ENCODE results near the gene UHMK1. TPM values are rescaled to one million over a fixed set of nuclear protein-coding genes. Genes with fewer than 3 reads are reported as not detected.
"Not testable (repeated sequence)": the region's sequence is repeated elsewhere in the genome, so short reads cannot be mapped to it uniquely, and the experiment has no call there.

The UHMK1 gene
- total and polyA plus RNA-seq, 5 donors = 8.4 to 26.3 (median 24.6) TPM

GRCh38 chr1:162565460-162565859 lies 67.8 kb downstream of the UHMK1 start:
- Histone ChIP-seq H3K4me1 (ENCODE audit: control insufficient read depth, insufficient read depth, low read length) (peaks cover 2% of the 10 kb centered on the region), H3K27ac (ENCODE audit: low read length) (no peak overlapping the region), H3K27me3 (ENCODE audit: control insufficient read depth, insufficient read depth) (no peaks in the 10 kb centered on the region), H3K4me3 (ENCODE audit: low read length) (no peak overlapping the region), H3K9me3 (ENCODE audit: control insufficient read depth, low read length) (no peaks in the 10 kb centered on the region)
- ATAC-seq (no peak), DNase-seq (no peak)
- intact Hi-C loops (cut with DNase I) = loop anchor here in 1 of 4 donors (10.0 kb wide), 1 partner anchor 61 kb away; no protein-coding TSS in a partner anchor

GRCh38 chr1:162566870-162567269 lies 69.3 kb downstream of the UHMK1 start:
- DNase-seq (no peak), ATAC-seq (no peak)
- WGBS = 100% methylated on average over 1 of the region's 1 CpG
- intact Hi-C loops (cut with DNase I) = loop anchor here in 1 of 4 donors (10.0 kb wide), 1 partner anchor 62 kb away; no protein-coding TSS in a partner anchor
- no peak overlapping the region for H3K4me3 ChIP-seq (ENCODE audit: low read length)
- no peaks in the 10 kb centered on the region for H3K27me3 ChIP-seq (ENCODE audit: control insufficient read depth, insufficient read depth)
- H3K9me3 ChIP-seq (ENCODE audit: control insufficient read depth, low read length) = no peaks in the 10 kb centered on the region
- H3K27ac ChIP-seq (ENCODE audit: low read length) = no peak overlapping the region
- H3K4me1 ChIP-seq (ENCODE audit: control insufficient read depth, insufficient read depth, low read length) = peaks cover 2% of the 10 kb centered on the region

GRCh38 chr1:162568802-162569201 lies 71.2 kb downstream of the UHMK1 start:
- Histone ChIP-seq H3K4me1 (ENCODE audit: control insufficient read depth, insufficient read depth, low read length) (peaks cover 6% of the 10 kb centered on the region), H3K27ac (ENCODE audit: low read length) (no peak overlapping the region), H3K4me3 (ENCODE audit: low read length) (no peak overlapping the region), H3K9me3 (ENCODE audit: control insufficient read depth, low read length) (no peaks in the 10 kb centered on the region), H3K27me3 (ENCODE audit: control insufficient read depth, insufficient read depth) (no peaks in the 10 kb centered on the region)
- intact Hi-C loops (cut with DNase I) = loop anchor here in 1 of 4 donors (10.0 kb wide), 1 partner anchor 64 kb away; no protein-coding TSS in a partner anchor
- 66% methylated on average over 4 of the region's 4 CpGs for WGBS
- no peak for ATAC-seq
- no peak for DNase-seq

- H3K4me3 ChIP-seq (ENCODE audit: low read length) = no peak overlapping the region
- H3K27ac ChIP-seq (ENCODE audit: low read length) = no peak overlapping the region
- DNase-seq (no peak), ATAC-seq (no peak)
- no peaks in the 10 kb centered on the region for H3K27me3 ChIP-seq (ENCODE audit: control insufficient read depth, insufficient read depth)
- H3K9me3 ChIP-seq (ENCODE audit: control insufficient read depth, low read length) = no peaks in the 10 kb centered on the region
- intact Hi-C loops (cut with DNase I) = no loop called here
- peaks cover 4% of the 10 kb centered on the region for H3K4me1 ChIP-seq (ENCODE audit: control insufficient read depth, insufficient read depth, low read length)
- 72% methylated on average over 1 of the region's 1 CpG for WGBS
Measured at GRCh38 chr1:162570718-162571117, 73.1 kb downstream of the UHMK1 start.

GRCh38 chr1:162571121-162571520 lies 73.5 kb downstream of the UHMK1 start:
- H3K27ac ChIP-seq (ENCODE audit: low read length); H3K4me1 ChIP-seq (ENCODE audit: control insufficient read depth, insufficient read depth, low read length); ATAC-seq; DNase-seq; intact Hi-C loops (cut with DNase I); H3K4me3 ChIP-seq (ENCODE audit: low read length); H3K9me3 ChIP-seq (ENCODE audit: control insufficient read depth, low read length); H3K27me3 ChIP-seq (ENCODE audit: control insufficient read depth, insufficient read depth): not testable (repeated sequence)
- 90% methylated on average over 7 of the region's 7 CpGs for WGBS

- Histone ChIP-seq H3K27ac (ENCODE audit: low read length) (no peak overlapping the region), H3K27me3 (ENCODE audit: control insufficient read depth, insufficient read depth) (no peaks in the 10 kb centered on the region), H3K9me3 (ENCODE audit: control insufficient read depth, low read length) (no peaks in the 10 kb centered on the region), H3K4me3 (ENCODE audit: low read length) (no peak overlapping the region), H3K4me1 (ENCODE audit: control insufficient read depth, insufficient read depth, low read length) (peaks cover 4% of the 10 kb centered on the region)
- no peak for DNase-seq
- WGBS = 41% methylated on average over 1 of the region's 1 CpG
- intact Hi-C loops (cut with DNase I) = no loop called here
- ATAC-seq = no peak
Measured at GRCh38 chr1:162571696-162572095, 74.1 kb downstream of the UHMK1 start.

- DNase-seq (no peak), ATAC-seq (no peak)
- H3K4me3 ChIP-seq (ENCODE audit: low read length) = no peak overlapping the region
- no peaks in the 10 kb centered on the region for H3K9me3 ChIP-seq (ENCODE audit: control insufficient read depth, low read length)
- H3K4me1 ChIP-seq (ENCODE audit: control insufficient read depth, insufficient read depth, low read length) = peaks cover 4% of the 10 kb centered on the region
- intact Hi-C loops (cut with DNase I) = no loop called here
- WGBS = 91% methylated on average over 1 of the region's 1 CpG
- no peaks in the 10 kb centered on the region for H3K27me3 ChIP-seq (ENCODE audit: control insufficient read depth, insufficient read depth)
- H3K27ac ChIP-seq (ENCODE audit: low read length) = no peak overlapping the region
Measured at GRCh38 chr1:162573136-162573535, 75.5 kb downstream of the UHMK1 start.

GRCh38 chr1:162578071-162578700 lies 80.6 kb downstream of the UHMK1 start:
- ATAC-seq (no peak), DNase-seq (no peak)
- no peaks in the 10 kb centered on the region for H3K9me3 ChIP-seq (ENCODE audit: control insufficient read depth, low read length)
- H3K4me1 ChIP-seq (ENCODE audit: control insufficient read depth, insufficient read depth, low read length) = peaks cover 3% of the 10 kb centered on the region
- WGBS = 70% methylated on average over 4 of the region's 4 CpGs
- no peaks in the 10 kb centered on the region for H3K27me3 ChIP-seq (ENCODE audit: control insufficient read depth, insufficient read depth)
- intact Hi-C loops (cut with DNase I) = no loop called here
- H3K4me3 ChIP-seq (ENCODE audit: low read length) = no peak overlapping the region
- H3K27ac ChIP-seq (ENCODE audit: low read length) = no peak overlapping the region

GRCh38 chr1:162578936-162579335 lies 81.3 kb downstream of the UHMK1 start:
- ATAC-seq = no peak
- 89% methylated on average over 1 of the region's 1 CpG for WGBS
- no peak overlapping the region for H3K27ac ChIP-seq (ENCODE audit: low read length)

More at GRCh38 chr1:162578936-162579335, 81.3 kb downstream of the UHMK1 start:
- intact Hi-C loops (cut with DNase I) = no loop called here
- Histone ChIP-seq H3K27me3 (ENCODE audit: control insufficient read depth, insufficient read depth) (no peaks in the 10 kb centered on the region), H3K4me1 (ENCODE audit: control insufficient read depth, insufficient read depth, low read length) (no peaks in the 10 kb centered on the region), H3K4me3 (ENCODE audit: low read length) (no peak overlapping the region), H3K9me3 (ENCODE audit: control insufficient read depth, low read length) (no peaks in the 10 kb centered on the region)
- DNase-seq = no peak

Other genes with a start within 250 kb of the UHMK1 start
- not detected for gene SPATA46, start 121.0 kb upstream of the UHMK1 start, total RNA-seq
- not detected for gene SPATA46, start 121.0 kb upstream of the UHMK1 start, polyA plus RNA-seq
- gene C1orf226, start 116.1 kb upstream of the UHMK1 start, total RNA-seq = 1 to 10 TPM; 1.0 to 5.7 (median 4.9) TPM
- gene C1orf226, start 116.1 kb upstream of the UHMK1 start, polyA plus RNA-seq = 2.4 TPM
- gene SH2D1B, start 85.7 kb upstream of the UHMK1 start, total RNA-seq = under 1 TPM in 2 of 4 donors, not detected in 2; 0.11 to 0.35 TPM
- gene SH2D1B, start 85.7 kb upstream of the UHMK1 start, polyA plus RNA-seq = 0.05 TPM
- 10 to 100 TPM; 23.9 to 51.4 (median 30.1) TPM for gene UAP1, start 63.9 kb downstream of the UHMK1 start, total RNA-seq
- 32.7 TPM for gene UAP1, start 63.9 kb downstream of the UHMK1 start, polyA plus RNA-seq
- gene DDR2, start 134.6 kb downstream of the UHMK1 start, total RNA-seq = 10 to 100 TPM; 57.7 to 82.1 (median 67.4) TPM
- gene DDR2, start 134.6 kb downstream of the UHMK1 start, polyA plus RNA-seq = 12.8 TPM